Measurements from ENCODE around the gene LRATD1.

DNA sequence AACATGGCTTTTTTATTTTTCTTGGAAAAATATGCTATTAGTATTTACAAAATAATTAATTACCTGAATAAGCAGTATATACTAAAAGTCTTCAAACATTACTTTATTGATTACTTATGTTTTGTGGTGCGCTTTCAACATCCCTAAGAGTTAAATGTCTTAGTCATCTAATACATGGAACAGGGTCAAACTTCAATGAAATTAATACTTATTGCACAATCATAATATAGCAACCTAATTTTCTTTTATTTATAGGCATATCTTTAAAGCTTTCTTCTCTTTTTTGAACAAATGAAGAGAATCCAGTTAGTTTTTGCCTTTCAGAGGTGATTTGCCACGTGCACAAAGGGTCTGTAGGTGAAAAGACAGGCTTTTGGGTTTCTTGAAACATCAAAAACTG is 6.0 kb downstream of the LRATD1 start:
- TF ChIP-seq, protein P1, sequence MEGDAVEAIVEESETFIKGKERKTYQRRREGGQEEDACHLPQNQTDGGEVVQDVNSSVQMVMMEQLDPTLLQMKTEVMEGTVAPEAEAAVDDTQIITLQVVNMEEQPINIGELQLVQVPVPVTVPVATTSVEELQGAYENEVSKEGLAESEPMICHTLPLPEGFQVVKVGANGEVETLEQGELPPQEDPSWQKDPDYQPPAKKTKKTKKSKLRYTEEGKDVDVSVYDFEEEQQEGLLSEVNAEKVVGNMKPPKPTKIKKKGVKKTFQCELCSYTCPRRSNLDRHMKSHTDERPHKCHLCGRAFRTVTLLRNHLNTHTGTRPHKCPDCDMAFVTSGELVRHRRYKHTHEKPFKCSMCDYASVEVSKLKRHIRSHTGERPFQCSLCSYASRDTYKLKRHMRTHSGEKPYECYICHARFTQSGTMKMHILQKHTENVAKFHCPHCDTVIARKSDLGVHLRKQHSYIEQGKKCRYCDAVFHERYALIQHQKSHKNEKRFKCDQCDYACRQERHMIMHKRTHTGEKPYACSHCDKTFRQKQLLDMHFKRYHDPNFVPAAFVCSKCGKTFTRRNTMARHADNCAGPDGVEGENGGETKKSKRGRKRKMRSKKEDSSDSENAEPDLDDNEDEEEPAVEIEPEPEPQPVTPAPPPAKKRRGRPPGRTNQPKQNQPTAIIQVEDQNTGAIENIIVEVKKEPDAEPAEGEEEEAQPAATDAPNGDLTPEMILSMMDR (IDR thresholded peaks at IDR 0.05; ENCODE audit: extremely low read depth in 1 of 2, insufficient read depth in 1 of 2, low read depth in 1 of 2, low read length in 2 of 2) = no peak
- TF ChIP-seq POLR2AphosphoS5 (IDR thresholded peaks at IDR 0.05; ENCODE audit: insufficient read depth, low read depth, low read length) (no peak), FOS (IDR thresholded peaks at IDR 0.05; ENCODE audit: borderline replicate concordance, insufficient read depth, low read length) (no peak)

Measured in endothelial cell of umbilical vein (primary cell).